Measurements from ENCODE around the gene PLCB1.

Gene PLCB1

GRCh38 chr20:8918145-8918544, 786.1 kb downstream of the PLCB1 start:
- no peaks in the 10 kb centered on the region for H3K9me3 ChIP-seq (ENCODE audit: low read length)
- H3K27ac ChIP-seq (ENCODE audit: low read depth, low read length, poor library complexity, severe bottlenecking) = no peak overlapping the region
- no peak overlapping the region for H2AFZ ChIP-seq (ENCODE audit: low read length)
- no peak overlapping the region for H3K9ac ChIP-seq (ENCODE audit: low read length)
- no peaks in the 10 kb centered on the region for H3K27me3 ChIP-seq (ENCODE audit: insufficient read depth, low read length)
- H3K79me2 ChIP-seq (ENCODE audit: insufficient read depth, low read length) = no peaks in the 10 kb centered on the region
- no peak overlapping the region for H3K4me3 ChIP-seq (ENCODE audit: low read depth, low read length, poor library complexity, severe bottlenecking)
- H3K36me3 ChIP-seq (ENCODE audit: insufficient read depth, low read length) = no peaks in the 10 kb centered on the region
- H3K4me1 ChIP-seq (ENCODE audit: insufficient read depth, low read length, severe bottlenecking) = no peaks in the 10 kb centered on the region
- no peaks in the 10 kb centered on the region for H3K9me2 ChIP-seq (ENCODE audit: low read depth, low read length)
- H4K20me1 ChIP-seq (ENCODE audit: insufficient read depth, low read length) = no peaks in the 10 kb centered on the region
- H3K4me2 ChIP-seq (ENCODE audit: low read length) = no peak overlapping the region
- no peaks in the 10 kb centered on the region for H3F3A ChIP-seq (ENCODE audit: insufficient read depth, low read length)
- TF ChIP-seq CTCF (IDR thresholded peaks at IDR 0.05; ENCODE audit: low read length) (no peak), EZH2 (IDR thresholded peaks at IDR 0.05; ENCODE audit: borderline replicate concordance, low read length) (no peak)

- Histone ChIP-seq H3K27me3 (ENCODE audit: insufficient read depth, low read length) (no peaks in the 10 kb centered on the region), H2AFZ (ENCODE audit: low read length) (no peak overlapping the region), H3K4me1 (ENCODE audit: insufficient read depth, low read length, severe bottlenecking) (no peaks in the 10 kb centered on the region), H3K4me2 (ENCODE audit: low read length) (no peak overlapping the region), H3K9me2 (ENCODE audit: low read depth, low read length) (no peaks in the 10 kb centered on the region), H3K27ac (ENCODE audit: low read depth, low read length, poor library complexity, severe bottlenecking) (no peak overlapping the region), H3K9me3 (ENCODE audit: low read length) (no peaks in the 10 kb centered on the region), H3K36me3 (ENCODE audit: insufficient read depth, low read length) (no peaks in the 10 kb centered on the region), H3K4me3 (ENCODE audit: low read depth, low read length, poor library complexity, severe bottlenecking) (no peak overlapping the region), H4K20me1 (ENCODE audit: insufficient read depth, low read length) (no peaks in the 10 kb centered on the region), H3F3A (ENCODE audit: insufficient read depth, low read length) (no peaks in the 10 kb centered on the region), H3K79me2 (ENCODE audit: insufficient read depth, low read length) (no peaks in the 10 kb centered on the region), H3K9ac (ENCODE audit: low read length) (no peak overlapping the region)
- no peak for TF ChIP-seq EZH2 (IDR thresholded peaks at IDR 0.05; ENCODE audit: borderline replicate concordance, low read length)
- TF ChIP-seq CTCF (IDR thresholded peaks at IDR 0.05; ENCODE audit: low read length) = no peak
Measured at GRCh38 chr20:8924539-8924938, 792.5 kb downstream of the PLCB1 start.

DNA sequence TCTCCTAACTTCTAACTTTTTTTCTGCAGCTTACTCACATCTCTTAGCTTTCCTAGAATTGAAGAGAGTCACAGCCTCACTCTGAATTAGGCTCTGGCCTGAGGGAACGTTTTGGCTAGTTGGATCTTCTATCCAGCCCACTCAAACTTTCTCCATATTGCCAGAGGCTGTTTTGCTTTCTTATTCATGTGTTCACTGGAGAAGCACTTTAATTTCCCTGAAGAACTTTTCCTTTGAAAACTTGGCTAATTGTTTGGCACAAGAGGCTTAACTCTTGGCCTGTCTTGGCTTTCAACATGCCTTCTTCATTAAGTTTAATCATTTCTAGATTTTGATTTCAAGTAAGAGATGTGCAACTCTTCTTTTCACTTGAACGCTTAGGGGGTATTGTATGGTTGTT, 798.7 kb downstream of the PLCB1 start:
- H4K20me1 ChIP-seq (ENCODE audit: insufficient read depth, low read length) = no peaks in the 10 kb centered on the region
- H3K27me3 ChIP-seq (ENCODE audit: insufficient read depth, low read length) = no peaks in the 10 kb centered on the region
- no peak overlapping the region for H2AFZ ChIP-seq (ENCODE audit: low read length)
- H3K4me1 ChIP-seq (ENCODE audit: insufficient read depth, low read length, severe bottlenecking) = no peaks in the 10 kb centered on the region
- H3K4me3 ChIP-seq (ENCODE audit: low read depth, low read length, poor library complexity, severe bottlenecking) = no peak overlapping the region
- no peaks in the 10 kb centered on the region for H3K36me3 ChIP-seq (ENCODE audit: insufficient read depth, low read length)
- H3K27ac ChIP-seq (ENCODE audit: low read depth, low read length, poor library complexity, severe bottlenecking) = no peak overlapping the region
- no peak overlapping the region for H3K4me2 ChIP-seq (ENCODE audit: low read length)
- no peak overlapping the region for H3K9ac ChIP-seq (ENCODE audit: low read length)
- no peaks in the 10 kb centered on the region for H3K9me2 ChIP-seq (ENCODE audit: low read depth, low read length)
- no peak for TF ChIP-seq EZH2 (IDR thresholded peaks at IDR 0.05; ENCODE audit: borderline replicate concordance, low read length)
- no peak for TF ChIP-seq CTCF (IDR thresholded peaks at IDR 0.05; ENCODE audit: low read length)
- H3K9me3 ChIP-seq (ENCODE audit: low read length) = no peaks in the 10 kb centered on the region
- H3K79me2 ChIP-seq (ENCODE audit: insufficient read depth, low read length) = no peaks in the 10 kb centered on the region
- no peaks in the 10 kb centered on the region for H3F3A ChIP-seq (ENCODE audit: insufficient read depth, low read length)
